NCI-H1694 (cell line): ENCODE results near the gene P3H2.

Source experiments
- DNase-seq: peaks from one replicate; lab custom pipeline; 2025; lab: John Stamatoyannopoulos, UW

The P3H2 gene

DNA sequence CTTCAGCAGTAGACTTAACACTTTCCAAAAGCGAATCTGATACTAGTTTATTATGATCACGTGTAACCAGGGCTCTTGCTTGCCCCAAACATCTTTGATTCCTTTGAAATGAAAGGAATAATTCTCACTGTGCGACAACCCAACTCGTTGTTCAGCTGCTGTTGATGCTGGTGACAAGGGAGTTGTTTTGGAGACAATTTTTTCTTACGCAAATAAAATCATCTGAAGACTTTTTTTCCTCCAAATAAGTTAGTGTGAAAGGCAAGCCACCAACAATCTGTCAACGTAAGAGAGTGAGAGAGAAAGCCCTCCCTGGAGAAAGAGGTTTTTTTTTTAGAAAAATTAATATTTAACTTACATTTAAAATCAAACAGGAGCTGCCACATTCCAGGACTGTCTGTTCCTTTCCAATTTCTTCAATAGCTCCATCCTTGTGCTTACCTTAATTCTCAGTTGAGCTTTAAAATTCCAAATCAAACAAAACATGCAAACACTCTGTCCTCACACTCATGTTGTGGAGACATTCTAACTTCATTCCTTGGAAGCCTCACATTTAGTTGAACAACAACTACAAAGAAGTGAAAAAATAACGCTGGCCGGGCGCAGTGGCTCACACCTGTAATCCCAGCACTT lies 4.9 kb upstream of the P3H2 start:
- no peak for DNase-seq

DNA sequence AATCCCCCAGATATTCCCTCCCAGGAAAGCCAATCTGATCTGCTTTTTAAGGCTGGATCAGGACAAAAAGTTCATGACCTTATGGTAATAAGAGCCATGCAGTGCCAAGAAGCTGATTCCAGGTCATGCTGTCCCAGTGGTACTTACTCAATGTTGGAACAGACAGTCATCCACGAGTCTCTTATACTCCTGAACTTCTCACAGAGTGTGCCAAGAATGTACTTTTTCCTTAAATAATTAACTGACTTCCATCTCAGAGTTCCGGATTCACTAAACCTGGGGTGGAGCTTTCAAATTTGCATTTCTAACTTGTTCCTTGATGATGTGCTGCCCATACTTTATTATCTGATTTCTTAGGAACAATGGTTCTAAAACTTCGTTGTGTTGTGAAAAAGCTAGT lies 3.4 kb upstream of the P3H2 start:
- DNase-seq, result no peak

DNA sequence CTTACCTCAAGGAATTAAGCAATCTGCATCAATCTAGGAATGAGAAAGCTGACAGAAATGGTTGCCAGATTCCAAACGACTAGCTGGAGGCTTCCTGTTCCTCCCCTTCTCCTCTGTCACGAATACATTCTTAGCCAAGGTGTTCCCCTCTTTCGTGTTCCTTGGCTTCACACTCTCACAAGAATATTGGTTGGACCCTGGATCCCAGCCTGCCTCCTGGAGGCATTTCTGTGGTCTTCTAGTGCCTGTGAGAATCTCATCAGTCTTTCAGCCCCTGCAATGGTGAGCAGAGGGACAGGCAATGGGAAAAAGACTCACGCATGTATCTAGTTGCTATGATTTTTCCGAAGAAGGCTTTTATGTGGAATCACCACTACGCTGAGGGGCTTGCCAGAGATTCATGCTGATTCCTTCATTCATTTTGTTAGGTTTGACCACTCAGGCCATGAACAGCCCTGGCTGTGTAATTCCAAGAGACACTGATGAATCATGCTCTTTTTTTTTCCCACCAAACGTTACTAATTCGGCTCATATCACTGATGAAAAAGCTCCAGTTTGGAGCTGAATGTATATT lies 1.6 kb upstream of the P3H2 start:
- DNase-seq, result no peak

DNA sequence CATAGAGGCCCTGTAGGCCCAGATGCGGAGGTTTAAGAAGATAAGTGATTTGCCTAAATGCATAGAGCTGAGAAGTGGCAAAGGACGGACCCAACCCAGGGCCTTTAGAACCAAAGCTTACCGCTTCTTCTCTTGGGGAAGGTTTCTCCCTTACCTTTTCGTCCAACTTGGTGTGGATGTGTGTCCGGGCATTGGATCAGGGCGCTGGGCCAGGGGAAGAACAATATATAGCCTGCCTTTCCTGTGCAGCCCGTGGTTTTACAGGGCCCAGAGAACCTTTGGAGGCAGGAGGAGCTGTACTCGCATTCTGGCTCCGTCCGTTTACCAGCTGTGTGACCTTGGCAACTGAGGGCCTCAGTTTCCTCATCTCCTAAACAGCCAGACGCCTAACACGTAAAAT lies 686 bp upstream of the P3H2 start:
- no peak for DNase-seq

DNA sequence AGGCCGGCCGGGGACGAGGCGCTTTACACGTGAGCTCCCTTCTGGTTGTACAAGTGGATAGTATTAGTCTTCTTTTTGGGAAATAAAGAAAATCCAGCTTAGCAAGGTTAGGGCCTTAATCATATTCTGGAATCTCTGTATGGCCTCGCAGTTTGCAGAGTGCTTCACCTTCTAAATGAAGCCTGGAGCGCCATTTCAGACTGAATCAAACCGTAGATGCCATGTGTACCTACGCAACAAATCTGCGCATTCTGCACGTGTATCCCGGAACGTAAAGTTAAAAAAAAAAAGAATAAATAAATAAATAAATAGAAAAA lies 322 bp upstream of the P3H2 start:
- DNase-seq, result no peak

DNA sequence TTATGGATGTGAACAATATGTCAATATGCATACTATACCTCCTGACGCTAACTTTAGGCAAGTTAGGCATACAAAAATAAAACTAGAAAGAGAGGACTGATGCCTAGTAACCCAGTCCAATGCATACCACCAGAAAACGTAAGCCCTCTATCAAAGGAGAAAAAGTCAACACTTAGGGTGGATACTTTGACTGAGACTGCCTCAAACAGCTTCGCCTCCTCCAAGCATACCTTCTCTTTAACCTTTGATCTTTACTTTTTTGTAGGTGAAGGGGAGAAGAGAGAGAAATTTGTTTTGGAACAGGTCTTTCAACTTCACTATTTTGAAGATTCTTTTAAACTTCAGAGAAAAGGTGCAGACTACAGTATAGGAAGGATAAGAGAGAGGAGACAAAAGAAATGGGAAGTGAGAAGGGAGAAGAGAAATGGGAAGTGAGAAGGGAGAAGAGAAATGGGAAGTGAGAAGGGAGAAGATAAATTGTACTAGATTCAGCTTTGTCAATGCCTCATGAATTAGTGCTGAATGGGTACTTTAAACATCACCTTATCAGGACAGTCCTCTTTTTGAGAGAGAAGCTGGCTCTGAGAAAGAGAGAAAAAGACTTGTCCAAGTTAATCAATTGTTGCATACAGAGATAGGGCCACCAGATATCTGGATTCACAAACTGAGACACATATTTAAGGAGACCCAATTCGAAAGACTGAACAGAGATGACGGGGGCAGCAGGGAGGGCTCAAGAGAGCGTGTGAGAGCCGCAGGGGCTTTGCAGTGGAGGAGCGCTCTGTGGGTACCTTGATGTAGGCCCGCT lies 1.0 kb downstream of the P3H2 start:
- no peak for DNase-seq

DNA sequence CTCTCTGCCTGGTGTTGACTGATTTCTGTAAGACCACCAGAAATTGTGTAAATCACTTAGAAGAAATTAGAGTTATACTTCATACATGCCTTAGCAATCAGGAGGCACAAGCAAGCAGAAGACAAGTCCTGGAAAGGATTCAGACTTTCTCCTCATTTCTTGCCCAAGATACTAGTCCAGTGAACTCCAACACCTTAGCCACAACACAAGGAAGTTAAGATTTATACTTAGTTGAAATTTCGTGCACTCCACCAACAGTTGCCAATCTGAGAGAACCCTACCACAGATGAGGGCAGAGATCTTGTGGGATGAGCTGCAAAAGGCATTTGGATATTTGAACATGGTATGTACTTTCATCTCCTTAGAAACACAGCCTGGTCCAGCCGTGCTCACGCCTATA lies 2.3 kb downstream of the P3H2 start:
- no peak for DNase-seq

DNA sequence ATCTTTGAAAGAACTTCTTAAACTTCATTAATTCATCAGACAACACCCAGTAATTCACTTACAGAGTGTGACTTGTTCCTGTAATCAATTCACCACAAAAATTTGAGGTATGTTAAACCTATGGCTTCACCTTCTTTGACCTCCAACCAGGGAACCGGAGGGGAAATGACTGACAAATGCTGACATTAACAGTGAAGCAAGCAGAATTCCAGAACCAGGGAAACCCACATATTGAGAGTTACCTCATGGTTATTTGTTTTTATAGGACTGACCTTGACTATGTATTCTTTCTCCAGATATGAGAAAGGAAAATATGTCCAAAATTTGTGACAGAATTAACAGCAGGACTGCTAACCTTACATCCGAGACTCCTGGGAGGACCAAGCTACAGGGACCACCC lies 2.7 kb downstream of the P3H2 start:
- DNase-seq, result no peak

DNA sequence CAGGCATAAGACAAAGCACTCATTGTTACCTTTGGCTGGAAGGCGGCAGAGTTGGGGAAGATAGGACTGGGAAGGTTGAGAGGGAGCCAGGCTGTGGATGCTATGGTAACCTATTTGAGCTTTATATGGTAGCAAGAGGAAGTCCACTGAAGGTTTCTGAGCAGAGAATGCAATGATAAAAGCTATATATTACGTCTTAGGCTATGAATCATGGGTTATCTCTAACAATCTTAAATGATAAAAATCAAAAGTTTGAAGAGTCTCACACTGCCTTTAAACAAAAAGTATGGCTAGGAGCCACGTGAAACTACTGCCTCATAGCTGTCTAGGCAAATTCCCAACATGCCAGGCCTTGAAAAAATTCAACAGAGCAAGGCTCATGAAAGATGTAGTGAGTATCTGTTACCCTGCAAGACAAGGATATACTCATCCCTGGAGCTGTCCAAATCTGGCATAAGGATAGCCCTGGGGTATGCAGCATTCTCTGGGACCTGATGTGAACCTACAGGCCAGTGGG lies 4.1 kb downstream of the P3H2 start:
- DNase-seq, result no peak

DNA sequence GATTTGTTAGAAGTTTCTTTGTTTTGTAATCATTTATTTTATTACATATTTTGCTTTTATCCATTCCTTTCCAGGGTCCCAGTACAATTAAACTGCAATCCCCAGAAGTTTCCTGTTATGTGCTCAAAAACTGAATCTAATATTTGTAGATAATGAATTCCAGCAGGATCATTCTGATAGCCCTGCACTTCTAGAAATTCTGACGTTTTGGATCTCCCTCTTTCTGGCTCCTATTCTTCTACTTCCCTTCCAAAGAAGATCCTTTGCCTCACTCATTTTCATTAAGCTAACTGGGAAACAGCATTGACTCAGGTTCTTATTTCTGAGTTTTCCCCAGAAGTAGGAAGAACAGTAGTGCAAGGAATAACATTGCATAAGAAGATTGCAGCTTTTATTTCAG lies 9.9 kb downstream of the P3H2 start:
- no peak for DNase-seq

DNA sequence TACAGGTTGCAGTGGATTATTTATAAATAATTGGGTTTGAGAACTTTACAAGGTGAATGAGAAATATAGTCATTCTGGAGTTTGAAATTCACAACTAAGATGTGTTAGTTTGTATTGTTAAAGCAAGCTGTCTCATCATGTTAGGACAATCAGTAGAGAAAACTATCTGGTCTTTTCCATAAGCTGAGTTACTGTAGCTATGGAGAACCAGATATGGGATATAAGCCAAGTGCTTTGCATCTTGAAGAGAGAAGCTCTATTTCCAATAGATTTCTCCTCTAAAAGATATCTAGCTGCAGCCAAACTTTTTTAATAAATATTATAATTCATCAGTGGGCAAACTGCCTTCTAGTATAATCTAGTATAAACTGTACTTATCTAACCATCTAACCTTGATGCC lies 11.3 kb downstream of the P3H2 start:
- no peak for DNase-seq

DNA sequence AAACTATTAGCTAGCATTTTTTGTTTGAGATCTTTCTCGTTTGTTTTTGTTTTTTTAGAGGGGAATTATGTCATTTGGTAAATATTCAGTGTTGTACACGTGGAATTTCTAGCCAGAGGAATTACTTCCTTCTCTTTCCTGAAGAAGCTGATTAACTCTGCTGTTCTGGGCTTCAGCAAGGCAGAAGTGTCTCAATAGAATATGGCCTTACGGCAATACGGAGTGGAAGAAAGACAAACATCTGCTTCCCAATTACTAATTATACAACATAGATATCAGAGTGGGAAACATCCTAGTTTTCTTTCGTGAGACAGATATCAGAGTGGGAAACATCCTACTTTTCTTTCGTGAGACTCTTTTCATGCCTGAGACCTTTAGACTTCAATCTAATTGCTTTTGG lies 11.9 kb downstream of the P3H2 start:
- no peak for DNase-seq

DNA sequence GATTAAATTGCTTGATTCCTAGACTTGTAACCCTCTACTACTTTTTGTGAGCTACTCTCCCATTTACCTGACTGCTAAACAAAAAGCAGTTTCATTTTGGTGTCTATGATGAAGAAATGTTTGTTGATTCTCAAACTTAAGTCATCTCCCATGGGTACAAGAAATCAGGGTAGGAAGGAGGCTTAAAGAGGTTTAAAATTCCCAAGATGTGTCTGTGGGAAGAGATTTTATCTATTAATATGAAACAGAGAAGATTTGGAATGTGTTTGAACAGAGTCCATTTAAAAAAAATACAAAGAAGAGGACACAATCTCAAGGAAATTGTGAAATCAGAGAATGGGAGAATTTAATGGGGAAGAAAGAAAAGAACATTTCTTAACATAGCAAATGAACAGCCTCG lies 14.8 kb downstream of the P3H2 start:
- DNase-seq, result no peak

DNA sequence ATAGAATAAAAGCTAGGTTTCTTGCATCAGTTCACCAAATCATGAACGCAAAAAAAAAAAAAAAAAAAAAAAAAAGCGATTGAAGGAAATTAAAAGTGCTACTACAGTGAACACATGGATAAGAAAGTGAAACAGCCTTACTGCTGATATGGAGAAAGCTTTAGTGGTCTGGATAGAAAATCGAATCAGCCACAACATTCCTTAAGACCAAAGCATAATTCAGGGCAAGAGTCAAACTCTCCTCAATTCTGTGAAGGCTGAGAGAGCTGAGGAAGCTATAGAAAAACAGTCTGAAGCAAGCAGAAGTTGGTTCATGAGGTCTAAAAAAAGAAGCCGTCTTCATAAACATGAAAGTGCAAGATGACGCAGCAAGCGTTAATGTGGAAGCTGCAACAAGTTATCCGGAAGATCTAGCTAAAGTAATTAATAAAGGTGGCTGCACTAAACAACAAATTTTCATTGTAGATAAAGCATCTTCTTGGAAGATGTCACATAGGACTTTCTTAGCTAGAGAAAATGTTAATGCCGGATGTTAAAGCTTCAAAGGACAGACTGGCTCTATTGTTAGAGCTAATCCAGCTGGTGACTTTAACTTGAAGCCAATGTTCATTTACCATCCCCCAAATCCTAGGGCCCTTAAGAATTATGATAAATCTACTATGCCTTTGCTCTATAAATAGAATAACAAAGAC lies 19.2 kb downstream of the P3H2 start:
- DNase-seq, result no peak

DNA sequence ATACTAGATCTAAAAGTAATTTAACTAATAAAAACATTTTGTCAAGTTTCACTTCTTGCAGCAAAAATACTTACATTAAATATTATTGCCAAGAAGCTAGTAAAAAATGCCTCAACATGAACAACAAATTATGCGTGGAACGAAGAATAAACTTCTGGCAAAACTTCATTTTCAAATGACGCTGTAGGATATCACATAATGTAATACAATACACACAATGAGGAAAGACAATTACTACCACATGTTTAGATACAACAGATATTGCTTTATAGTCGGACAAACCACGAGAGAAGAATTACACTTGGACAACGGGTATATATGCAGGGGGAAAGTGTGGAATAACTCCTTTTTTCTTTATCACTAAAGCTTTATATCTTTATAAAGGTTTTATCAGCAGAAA lies 21.6 kb downstream of the P3H2 start:
- no peak for DNase-seq

DNA sequence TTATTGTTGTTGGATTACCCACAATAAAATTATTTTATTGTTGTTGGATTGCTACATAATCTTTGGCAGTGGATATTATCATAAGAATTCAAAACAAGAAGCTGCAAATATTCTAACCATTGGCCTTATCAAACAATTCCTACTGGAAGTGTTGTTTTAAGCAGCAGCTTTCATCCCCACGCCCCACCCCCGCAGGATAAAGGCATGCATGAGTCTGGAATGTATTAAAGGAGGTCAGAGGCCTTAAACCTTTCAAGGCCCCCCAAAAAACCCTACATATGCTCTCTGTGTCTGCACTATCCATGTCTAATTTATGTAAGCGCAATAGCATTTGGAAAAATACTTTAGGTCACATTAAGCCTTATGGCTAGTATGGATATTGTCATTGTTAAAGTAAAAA lies 23.1 kb downstream of the P3H2 start:
- DNase-seq, result no peak

DNA sequence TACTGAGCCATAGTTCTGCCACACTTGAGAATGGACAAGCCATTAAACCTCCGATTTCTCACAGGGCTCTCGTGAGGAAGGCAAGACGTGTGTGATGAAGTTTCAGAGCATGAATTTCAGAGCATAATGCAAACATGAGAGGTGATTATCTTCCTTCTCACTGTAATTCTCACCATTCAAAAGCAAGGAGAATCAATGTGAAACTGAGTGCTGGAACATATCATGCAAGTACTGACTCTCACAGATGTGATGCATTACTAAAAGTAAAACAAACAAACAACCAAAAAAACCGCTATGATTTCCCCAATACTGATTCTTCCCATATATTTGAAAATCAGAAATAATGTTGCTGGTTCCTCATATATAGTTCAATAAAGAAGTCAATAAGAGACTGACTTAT lies 23.7 kb downstream of the P3H2 start:
- DNase-seq, result no peak

DNA sequence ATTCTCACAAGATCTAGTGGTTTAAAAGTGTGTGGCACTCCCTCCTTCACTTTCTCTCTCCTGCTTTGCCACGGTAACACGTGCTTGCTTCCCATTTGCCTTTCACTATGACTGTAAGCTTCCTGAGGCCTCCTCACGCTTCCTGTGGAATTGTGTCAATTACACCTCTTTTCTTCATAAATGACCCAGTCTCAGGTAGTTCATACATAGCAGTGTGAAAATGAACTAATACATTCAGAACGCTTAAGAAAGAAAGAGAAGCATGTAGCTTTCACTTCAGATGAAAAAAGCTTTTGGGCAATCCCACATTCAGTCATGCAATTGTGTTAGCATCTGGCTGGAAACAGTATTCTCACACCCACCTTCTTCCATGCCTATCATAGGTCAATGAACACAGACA lies 24.4 kb downstream of the P3H2 start:
- no peak for DNase-seq

DNA sequence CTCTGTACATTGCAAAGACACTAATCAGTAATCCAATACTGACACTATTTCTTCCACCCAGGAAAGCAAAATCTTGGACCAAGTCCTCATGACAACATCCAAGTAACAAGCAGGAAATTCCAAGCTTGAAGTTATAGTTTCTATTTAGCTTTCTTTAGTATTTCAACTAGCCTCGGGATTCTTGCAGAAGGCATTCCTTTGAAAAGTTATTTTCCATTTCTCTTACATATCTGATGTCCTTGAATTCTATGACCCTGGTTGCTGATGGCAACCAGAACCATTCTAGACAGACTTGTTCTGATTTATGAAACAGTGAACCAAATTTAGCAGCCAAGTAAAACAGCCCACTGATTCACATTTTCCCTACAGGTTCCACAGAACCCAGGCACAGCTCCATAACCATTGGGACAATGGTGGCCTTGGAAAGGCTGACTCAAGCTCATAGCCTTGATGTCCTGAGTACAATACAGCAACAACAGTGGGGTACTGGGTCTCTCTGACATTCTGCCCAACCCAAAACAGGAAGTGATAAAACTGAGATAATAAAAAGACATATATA lies 26.5 kb downstream of the P3H2 start:
- DNase-seq, result no peak

DNA sequence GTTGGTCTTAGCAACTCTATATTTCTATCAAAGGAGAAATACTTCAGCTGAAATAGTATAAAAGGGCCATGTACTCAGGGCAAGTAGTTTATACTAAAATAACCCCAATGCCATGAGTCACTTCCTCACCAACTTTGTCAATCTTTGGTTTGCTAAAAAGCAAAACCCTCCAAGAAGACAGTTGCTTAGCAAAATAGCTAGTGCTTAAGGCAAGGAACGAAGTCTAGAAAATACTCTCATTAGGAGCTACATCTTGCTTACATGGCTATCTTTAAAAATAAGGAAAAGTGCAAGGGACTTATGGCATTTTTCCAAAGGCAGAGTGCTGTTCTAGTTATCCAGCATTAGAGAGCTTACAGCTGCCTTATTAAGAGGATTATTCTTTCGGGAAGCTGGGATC lies 28.4 kb downstream of the P3H2 start:
- DNase-seq, result no peak

DNA sequence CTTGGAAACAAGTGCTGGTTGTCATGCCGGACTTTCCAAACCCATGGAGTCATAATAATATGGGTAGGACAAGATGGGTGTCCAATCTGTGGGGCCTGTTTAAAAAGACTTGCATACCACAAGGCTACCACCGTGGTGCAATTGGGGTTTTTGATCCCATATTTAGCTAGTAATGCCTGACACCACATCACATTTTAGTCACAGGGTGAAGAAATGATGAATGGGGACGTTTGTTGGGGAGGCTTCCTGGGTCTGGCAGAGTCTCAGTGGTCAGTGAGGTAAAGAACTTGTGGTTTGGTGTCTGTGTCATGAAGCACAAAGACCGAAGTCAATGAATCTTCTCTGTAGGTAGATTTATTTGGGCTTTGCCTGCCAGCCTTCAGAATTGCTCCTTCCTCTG lies 31.0 kb downstream of the P3H2 start:
- DNase-seq, result no peak

DNA sequence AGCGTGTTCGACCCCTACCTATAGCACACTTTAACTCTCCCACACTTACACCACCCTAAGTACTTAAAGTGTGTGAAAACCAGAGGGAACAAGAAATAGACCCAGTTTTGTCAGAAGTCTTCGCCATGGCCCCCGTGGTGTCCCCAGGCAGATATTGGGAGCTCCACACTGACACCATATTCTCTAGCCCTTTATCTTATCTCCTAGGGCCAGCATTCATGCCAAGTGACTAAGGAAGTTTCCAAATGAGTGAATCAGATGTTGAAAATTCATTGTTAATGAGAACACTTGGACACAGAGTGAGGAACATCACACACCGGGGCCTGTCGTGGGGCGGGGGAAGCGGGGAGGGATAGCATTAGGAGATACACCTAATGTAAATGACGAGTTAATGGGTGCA lies 31.8 kb downstream of the P3H2 start:
- DNase-seq, result no peak

DNA sequence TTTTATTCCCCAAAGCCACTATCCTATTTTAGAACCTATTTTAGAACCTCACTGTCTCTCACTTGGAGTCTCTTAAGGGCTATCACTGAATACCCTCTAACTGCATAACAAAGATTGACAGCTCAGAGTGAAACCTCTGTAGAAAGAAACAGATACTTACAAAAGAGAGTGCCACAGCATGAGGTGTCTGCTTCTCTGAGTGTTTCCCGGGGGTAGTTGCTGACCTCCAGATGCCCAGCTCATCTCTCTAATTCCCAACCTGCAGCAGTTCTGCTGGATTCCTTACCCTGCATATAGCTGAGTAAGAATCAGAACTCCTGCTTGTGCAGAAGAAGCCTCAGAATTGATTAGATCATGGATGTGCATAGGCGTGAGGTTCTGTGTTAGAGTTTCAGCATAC lies 34.5 kb downstream of the P3H2 start:
- no peak for DNase-seq
